Hematopoietic multipotent progenitor cell treated with erythropoietin and hydrocortisone succinate and interleukin-3 and kit ligand, for 8 days (in vitro differentiated cells): ENCODE results near the gene FOXF1.

Source experiments
- DNase-seq: peaks from one replicate; pipeline ENCODE4 v3.0.0-alpha.2; 2015

Gene FOXF1

GRCh38 chr16:86562356-86562755 is 52.0 kb downstream of the FOXF1 start:
- no peak for DNase-seq

- DNase-seq, result peak; percentile 87
Measured at GRCh38 chr16:86563469-86564345, 53.4 kb downstream of the FOXF1 start.
